HCT116 (cell line): ENCODE data around the gene ZNF438.

Source experiments
- CEBPB ChIP-seq: IDR thresholded peaks from 2 replicates; pipeline ENCODE4 v1.6.1; 2012; ENCODE audit warnings: low read depth
- EZH2 ChIP-seq: fragments of 200-600 bp; sonication (generic); IDR thresholded peaks from 2 replicates; pipeline ENCODE4 v1.6.1; 2017; ENCODE audit warnings: antibody characterized with exemption, mixed run types
- EZH2phosphoT487 ChIP-seq: fragments of 200-600 bp; IDR thresholded peaks from 2 replicates; pipeline ENCODE4 v1.6.1; 2018; ENCODE audit warnings: antibody characterized with exemption, borderline replicate concordance
- JUND ChIP-seq: IDR thresholded peaks from 2 replicates; pipeline ENCODE4 v1.6.1; 2012
- POLR2A ChIP-seq: IDR thresholded peaks from 2 replicates; pipeline ENCODE4 v1.7.0; 2011; ENCODE audit warnings: borderline replicate concordance; ENCODE audit not compliant: insufficient read depth, insufficient read length; ENCODE audit errors: extremely low read depth
- POLR2AphosphoS5 ChIP-seq: IDR thresholded peaks from 2 replicates; pipeline ENCODE4 v1.6.1; 2011; ENCODE audit warnings: mild to moderate bottlenecking, low read depth, low read length, moderate library complexity
- SIN3A ChIP-seq: IDR thresholded peaks from 2 replicates; pipeline ENCODE4 v1.6.1; 2012; ENCODE audit warnings: low read depth
- SP1 ChIP-seq: IDR thresholded peaks from 2 replicates; pipeline ENCODE4 v1.6.1; 2012; ENCODE audit warnings: low read depth
- YY1 ChIP-seq: IDR thresholded peaks from 2 replicates; pipeline ENCODE4 v1.6.1; 2011; ENCODE audit warnings: low read length, low read depth, moderate library complexity, mild to moderate bottlenecking; ENCODE audit not compliant: insufficient replicate concordance; ENCODE audit errors: extremely low read depth
- ZNF274 ChIP-seq: fragments of 200-500 bp; sonication (Bioruptor generic); IDR thresholded peaks from 2 replicates; pipeline ENCODE4 v1.6.1; 2014; ENCODE audit warnings: mild to moderate bottlenecking, low read depth, low read length, inconsistent platforms
- TF ChIP-seq, protein P1 (sequence below), 3 experiments: fragments of 200-600 bp in 1 of 3; sonication (generic) in 1 of 3; IDR thresholded peaks in 2 of 3; conservative IDR thresholded peaks in 1 of 3; 2 replicates each; pipeline ENCODE4 v1.5.1; 2012 to 2017; ENCODE audit warnings: low read depth in 2 of 3, low read length in 2 of 3, antibody characterized with exemption in 1 of 3, borderline replicate concordance in 1 of 3, control low read depth in 1 of 3, mild to moderate bottlenecking in 1 of 3, mixed read lengths in 1 of 3, mixed run types in 1 of 3, moderate library complexity in 1 of 3; ENCODE audit not compliant: insufficient read depth in 1 of 3
- TF ChIP-seq, protein P2 (sequence below): IDR thresholded peaks from 2 replicates; pipeline ENCODE4 v1.6.1; 2012; ENCODE audit warnings: low read depth
- TF ChIP-seq, protein P3 (sequence below): IDR thresholded peaks from 2 replicates; pipeline ENCODE4 v1.6.1; 2012
- TF ChIP-seq, protein P4 (sequence below): IDR thresholded peaks from 2 replicates; pipeline ENCODE4 v1.6.1; 2012

DNA sequence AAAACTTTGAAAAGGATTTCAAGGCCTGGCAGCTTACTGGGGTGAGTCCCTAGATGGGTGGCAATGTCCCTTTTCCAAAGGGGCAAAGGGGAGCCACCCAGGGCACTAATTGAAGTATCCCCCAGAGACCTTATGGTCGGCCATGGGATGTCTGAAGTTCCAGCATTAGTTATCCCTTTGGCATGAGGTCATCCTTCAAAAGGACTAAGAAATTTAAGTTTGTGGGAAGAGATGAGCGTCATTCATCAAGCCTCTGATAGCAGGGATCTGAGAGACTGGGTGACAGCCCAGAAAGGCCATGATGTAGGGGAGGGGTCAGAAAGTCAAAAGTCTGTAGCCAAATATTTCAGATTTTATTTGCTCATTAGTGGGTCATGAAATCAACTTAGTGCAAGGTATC lies 195.3 kb downstream of the ZNF438 start:
- TF ChIP-seq, protein P1, sequence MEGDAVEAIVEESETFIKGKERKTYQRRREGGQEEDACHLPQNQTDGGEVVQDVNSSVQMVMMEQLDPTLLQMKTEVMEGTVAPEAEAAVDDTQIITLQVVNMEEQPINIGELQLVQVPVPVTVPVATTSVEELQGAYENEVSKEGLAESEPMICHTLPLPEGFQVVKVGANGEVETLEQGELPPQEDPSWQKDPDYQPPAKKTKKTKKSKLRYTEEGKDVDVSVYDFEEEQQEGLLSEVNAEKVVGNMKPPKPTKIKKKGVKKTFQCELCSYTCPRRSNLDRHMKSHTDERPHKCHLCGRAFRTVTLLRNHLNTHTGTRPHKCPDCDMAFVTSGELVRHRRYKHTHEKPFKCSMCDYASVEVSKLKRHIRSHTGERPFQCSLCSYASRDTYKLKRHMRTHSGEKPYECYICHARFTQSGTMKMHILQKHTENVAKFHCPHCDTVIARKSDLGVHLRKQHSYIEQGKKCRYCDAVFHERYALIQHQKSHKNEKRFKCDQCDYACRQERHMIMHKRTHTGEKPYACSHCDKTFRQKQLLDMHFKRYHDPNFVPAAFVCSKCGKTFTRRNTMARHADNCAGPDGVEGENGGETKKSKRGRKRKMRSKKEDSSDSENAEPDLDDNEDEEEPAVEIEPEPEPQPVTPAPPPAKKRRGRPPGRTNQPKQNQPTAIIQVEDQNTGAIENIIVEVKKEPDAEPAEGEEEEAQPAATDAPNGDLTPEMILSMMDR (IDR thresholded peaks at IDR 0.05 in 2 of 3, conservative IDR thresholded peaks at IDR 0.05 in 1 of 3; ENCODE audit: borderline replicate concordance in 1 of 3, insufficient read depth in 1 of 3, low read depth in 2 of 3, low read length in 2 of 3), result no peak
- TF ChIP-seq JUND (no peak), POLR2A (no peak), EZH2 (no peak), ZNF274 (no peak), SIN3A (no peak), POLR2AphosphoS5 (no peak), CEBPB (no peak), SP1 (no peak), EZH2phosphoT487 (no peak), YY1 (no peak)
- TF ChIP-seq, protein P2, sequence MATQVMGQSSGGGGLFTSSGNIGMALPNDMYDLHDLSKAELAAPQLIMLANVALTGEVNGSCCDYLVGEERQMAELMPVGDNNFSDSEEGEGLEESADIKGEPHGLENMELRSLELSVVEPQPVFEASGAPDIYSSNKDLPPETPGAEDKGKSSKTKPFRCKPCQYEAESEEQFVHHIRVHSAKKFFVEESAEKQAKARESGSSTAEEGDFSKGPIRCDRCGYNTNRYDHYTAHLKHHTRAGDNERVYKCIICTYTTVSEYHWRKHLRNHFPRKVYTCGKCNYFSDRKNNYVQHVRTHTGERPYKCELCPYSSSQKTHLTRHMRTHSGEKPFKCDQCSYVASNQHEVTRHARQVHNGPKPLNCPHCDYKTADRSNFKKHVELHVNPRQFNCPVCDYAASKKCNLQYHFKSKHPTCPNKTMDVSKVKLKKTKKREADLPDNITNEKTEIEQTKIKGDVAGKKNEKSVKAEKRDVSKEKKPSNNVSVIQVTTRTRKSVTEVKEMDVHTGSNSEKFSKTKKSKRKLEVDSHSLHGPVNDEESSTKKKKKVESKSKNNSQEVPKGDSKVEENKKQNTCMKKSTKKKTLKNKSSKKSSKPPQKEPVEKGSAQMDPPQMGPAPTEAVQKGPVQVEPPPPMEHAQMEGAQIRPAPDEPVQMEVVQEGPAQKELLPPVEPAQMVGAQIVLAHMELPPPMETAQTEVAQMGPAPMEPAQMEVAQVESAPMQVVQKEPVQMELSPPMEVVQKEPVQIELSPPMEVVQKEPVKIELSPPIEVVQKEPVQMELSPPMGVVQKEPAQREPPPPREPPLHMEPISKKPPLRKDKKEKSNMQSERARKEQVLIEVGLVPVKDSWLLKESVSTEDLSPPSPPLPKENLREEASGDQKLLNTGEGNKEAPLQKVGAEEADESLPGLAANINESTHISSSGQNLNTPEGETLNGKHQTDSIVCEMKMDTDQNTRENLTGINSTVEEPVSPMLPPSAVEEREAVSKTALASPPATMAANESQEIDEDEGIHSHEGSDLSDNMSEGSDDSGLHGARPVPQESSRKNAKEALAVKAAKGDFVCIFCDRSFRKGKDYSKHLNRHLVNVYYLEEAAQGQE, result no peak
- TF ChIP-seq, protein P3, sequence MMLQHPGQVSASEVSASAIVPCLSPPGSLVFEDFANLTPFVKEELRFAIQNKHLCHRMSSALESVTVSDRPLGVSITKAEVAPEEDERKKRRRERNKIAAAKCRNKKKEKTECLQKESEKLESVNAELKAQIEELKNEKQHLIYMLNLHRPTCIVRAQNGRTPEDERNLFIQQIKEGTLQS, result no peak
- TF ChIP-seq, protein P4, sequence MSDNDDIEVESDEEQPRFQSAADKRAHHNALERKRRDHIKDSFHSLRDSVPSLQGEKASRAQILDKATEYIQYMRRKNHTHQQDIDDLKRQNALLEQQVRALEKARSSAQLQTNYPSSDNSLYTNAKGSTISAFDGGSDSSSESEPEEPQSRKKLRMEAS, result no peak
